Measurements from ENCODE around the gene PC.

DNA sequence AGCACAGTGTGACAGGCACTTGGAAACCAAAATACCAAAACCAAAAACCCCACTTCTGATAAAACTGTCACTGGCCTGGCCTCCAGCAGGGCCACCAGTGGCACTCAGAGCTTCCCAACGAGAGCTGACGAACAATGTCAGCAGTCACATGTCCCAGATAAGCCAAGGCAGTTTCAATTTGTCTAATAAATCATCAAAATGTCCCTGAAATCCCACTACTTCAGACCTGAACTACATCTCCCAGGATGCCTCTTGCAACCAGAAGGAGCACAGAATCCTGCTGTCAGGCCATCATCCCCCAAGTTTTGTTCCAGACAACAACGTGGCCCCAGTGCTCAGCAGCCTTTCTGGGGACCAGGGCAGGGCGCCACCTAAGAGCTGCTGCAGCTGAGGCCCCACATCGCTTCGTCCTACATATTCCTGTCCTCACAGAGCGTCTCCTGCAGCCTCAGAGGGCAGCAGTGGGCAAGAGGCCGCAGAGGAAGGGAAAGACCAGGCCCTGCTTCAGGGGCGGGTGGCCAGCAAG, 76.2 kb downstream of the PC start:
- TF ChIP-seq POLR2A (IDR thresholded peaks at IDR 0.05) (no peak), POLR2AphosphoS5 (IDR thresholded peaks at IDR 0.05) (no peak)
- TF ChIP-seq, protein P1, sequence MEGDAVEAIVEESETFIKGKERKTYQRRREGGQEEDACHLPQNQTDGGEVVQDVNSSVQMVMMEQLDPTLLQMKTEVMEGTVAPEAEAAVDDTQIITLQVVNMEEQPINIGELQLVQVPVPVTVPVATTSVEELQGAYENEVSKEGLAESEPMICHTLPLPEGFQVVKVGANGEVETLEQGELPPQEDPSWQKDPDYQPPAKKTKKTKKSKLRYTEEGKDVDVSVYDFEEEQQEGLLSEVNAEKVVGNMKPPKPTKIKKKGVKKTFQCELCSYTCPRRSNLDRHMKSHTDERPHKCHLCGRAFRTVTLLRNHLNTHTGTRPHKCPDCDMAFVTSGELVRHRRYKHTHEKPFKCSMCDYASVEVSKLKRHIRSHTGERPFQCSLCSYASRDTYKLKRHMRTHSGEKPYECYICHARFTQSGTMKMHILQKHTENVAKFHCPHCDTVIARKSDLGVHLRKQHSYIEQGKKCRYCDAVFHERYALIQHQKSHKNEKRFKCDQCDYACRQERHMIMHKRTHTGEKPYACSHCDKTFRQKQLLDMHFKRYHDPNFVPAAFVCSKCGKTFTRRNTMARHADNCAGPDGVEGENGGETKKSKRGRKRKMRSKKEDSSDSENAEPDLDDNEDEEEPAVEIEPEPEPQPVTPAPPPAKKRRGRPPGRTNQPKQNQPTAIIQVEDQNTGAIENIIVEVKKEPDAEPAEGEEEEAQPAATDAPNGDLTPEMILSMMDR (IDR thresholded peaks at IDR 0.05): no peak

All from sigmoid colon (tissue), 4 donors.